Inferior parietal cortex (tissue), 1 donor: Measurements from ENCODE around the gene GATAD2A.

Experiments
- DNase-seq: peaks from one replicate; pipeline ENCODE4 v3.0.0-alpha.2; 2016; ENCODE audit errors: extremely low spot score

Gene GATAD2A

DNA sequence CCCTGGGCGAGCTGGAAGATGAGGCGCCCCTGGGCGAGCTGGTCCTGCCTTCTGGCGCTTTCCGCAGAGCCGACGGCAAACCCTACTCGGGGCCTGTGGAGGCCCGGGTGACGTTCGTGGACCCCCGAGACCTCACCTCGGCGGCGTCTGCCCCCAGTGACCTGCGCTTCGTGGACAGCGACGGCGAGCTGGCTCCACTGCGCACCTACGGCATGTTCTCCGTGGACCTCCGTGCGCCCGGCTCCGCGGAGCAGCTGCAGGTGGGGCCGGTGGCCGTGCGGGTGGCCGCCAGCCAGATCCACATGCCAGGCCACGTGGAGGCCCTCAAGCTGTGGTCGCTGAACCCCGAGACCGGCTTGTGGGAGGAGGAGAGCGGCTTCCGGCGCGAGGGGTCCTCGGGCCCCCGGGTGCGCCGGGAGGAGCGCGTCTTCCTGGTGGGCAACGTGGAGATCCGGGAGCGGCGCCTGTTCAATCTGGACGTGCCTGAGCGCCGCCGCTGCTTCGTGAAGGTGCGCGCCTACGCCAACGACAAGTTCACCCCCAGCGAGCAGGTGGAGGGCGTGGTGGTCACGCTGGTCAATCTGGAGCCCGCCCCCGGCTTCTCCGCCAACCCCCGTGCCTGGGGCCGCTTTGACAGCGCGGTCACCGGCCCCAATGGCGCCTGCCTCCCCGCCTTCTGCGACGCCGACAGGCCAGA, 138.9 kb downstream of the GATAD2A start:
- DNase-seq = no peak

DNA sequence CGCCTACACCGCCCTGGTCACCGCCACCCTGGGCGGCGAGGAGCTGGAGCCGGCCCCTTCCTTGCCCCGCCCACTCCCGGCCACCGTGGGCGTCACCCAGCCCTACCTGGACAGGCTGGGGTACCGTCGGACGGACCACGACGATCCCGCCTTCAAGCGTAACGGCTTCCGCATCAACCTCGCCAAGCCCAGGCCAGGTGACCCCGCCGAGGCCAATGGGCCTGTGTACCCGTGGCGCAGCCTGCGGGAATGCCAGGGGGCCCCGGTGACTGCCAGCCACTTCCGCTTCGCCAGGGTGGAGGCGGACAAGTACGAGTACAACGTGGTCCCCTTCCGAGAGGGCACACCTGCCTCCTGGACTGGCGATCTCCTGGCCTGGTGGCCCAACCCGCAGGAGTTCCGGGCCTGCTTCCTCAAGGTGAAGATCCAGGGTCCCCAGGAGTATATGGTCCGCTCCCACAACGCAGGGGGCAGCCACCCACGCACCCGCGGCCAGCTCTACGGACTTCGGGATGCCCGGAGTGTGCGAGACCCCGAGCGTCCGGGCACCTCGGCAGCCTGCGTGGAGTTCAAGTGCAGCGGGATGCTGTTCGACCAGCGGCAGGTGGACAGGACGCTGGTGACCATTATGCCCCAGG, 139.6 kb downstream of the GATAD2A start:
- no peak for DNase-seq

DNA sequence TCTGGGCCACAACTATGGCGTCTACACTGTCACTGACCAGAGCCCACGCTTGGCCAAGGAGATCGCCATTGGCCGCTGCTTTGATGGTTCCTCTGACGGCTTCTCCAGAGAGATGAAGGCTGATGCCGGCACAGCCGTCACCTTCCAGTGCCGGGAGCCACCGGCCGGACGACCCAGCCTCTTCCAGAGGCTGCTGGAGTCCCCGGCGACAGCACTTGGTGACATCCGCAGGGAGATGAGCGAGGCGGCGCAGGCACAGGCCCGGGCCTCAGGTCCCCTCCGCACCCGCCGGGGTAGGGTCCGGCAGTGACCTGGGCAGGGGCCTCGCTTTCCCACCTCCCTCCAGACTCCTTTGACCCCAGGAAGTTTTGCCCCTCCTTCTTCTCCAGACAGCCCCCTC, 140.2 kb downstream of the GATAD2A start:
- no peak for DNase-seq

DNA sequence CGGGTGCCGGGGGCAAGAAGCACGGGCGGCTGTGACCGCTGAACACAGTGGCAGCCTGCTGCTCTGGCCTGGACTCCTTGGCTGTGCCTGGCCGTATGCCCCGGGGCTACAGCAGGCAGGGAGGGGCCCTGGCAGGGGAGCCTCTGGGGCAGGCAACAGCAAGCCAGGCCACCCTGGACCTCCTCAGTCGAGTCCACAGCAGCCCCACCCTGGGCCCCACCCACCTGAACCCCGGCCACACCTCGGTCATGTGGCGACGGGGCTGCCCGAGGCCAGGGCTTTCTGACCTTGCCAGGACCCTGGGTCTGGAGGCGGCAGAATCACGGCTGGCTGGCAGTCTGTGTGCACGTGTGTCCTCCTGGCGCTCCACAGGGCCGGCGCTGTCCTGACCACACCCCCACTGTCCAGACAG, 141.3 kb downstream of the GATAD2A start:
- DNase-seq = no peak

DNA sequence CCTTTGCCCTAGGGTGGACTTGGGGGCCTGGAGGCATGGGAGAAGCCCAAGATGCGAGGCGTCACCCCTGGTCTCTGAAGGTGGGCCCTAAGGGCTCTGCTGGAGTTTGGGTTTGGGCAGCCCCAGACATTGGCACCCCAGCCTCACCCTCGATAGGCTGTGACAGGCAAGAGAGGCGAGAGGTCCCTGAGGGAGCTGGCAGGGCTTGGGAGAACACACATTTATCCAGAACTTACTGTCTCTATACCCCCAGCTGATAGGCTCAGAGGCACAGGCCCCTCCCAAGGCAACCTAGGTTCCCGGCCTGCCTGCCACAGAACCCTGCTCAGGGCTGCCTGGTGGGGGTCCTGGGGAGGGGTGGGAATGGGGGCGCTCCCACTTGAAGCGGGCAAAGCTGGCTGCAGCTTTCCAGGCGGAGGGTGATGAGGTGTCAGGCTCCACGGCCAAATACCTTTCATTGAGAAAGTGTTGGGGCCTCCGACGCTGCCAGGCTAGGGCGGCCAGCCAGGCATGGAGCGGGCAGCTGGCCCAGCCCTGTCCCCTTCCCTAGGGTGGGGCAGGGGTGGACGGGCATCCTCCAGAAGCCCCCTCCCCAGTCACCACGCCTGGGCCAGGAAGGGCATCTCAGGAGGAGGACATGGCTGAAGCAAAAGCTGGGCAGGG, 142.3 kb downstream of the GATAD2A start:
- DNase-seq = no peak

DNA sequence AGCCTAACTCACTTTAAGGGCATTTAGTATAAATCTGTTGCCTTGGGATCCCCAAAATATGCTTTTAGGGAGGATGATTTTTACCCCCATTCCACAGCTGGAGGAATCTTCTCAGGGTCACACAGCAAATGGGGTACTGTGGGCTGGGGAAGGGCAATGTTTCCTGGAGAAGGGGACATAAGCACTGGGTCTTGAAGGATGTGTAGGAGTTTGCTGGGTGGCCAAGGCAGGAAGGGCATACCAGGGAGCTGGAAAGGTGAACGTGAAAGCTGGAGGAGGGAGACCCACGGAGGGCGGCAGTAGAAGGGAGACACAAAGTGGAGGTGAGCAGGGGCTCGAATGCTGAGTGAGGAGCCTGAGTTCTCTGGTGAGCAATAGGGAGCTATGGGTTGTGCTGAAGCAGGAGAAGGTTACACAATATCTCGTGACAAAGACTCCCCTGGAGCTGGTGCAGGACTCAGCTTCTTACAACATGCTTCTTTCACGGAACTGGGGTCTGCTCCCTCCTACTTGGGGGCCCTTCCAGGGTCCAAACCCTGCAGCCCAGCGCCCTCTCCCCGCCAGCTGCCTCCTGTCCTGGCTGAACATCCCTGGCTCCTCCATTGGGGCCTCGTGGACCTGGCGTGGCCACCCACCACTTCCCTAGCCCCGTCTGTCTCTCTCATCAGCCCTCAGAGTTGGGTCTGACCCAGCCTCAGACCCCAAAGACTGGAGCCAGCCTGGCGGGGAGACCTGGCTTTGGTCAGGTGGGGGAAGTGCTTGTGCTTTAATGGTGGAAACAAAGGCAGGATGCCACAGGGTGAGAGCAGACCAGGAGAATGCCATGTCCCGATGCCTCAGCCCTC, 143.7 kb downstream of the GATAD2A start:
- DNase-seq = no peak

DNA sequence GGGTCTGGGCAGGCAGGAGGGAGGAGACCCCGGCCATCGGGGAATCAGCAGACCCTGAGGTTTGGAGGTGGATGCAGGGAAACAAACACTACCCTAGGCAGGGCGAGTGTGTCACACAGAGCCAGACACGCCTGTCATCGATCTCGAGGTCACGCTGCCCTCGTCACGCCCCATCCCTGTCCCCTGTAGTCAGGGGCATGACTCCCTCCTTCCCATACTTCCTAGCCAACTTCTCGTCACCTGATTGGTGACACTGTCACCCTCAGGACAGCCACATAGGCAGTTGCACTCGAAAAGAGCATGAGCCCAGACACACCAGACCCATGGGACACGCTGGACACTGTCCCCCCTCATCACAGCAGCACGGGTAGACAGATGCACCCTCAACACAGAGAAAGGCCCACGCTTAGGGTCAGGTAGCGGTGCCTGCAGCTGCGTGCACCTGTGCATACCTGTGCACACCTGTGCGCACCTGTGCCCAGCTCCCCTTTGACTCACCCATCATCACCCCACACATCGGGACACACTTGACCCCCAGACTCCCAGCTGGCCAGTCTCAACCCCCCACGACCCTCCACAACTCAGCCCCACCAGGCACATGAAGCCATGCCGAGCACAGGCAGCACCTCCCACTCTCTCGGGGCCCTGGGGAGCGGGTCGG, 144.5 kb downstream of the GATAD2A start:
- DNase-seq = no peak

DNA sequence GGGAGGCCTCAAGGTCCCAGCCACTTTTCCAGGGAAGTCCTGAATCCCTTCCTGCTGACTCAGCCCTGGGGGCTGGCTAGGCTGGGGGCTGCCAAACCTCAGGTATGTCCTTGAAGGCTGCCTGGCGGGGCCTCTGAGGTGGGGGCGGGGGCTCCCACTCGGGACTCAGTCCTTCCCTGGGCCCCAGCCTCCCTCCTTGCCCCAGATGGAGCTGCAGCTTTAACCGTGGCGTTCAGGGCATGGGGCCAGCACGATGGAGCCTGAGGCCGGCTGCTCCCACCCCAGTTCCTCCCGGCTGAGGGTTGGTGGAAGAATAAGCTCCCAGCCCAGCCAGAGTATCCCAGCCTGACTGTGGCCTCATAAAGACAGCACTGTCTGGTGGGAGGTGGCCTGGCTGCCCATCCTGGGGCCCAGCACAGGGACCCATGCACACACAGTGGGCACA, 145.0 kb downstream of the GATAD2A start:
- no peak for DNase-seq

DNA sequence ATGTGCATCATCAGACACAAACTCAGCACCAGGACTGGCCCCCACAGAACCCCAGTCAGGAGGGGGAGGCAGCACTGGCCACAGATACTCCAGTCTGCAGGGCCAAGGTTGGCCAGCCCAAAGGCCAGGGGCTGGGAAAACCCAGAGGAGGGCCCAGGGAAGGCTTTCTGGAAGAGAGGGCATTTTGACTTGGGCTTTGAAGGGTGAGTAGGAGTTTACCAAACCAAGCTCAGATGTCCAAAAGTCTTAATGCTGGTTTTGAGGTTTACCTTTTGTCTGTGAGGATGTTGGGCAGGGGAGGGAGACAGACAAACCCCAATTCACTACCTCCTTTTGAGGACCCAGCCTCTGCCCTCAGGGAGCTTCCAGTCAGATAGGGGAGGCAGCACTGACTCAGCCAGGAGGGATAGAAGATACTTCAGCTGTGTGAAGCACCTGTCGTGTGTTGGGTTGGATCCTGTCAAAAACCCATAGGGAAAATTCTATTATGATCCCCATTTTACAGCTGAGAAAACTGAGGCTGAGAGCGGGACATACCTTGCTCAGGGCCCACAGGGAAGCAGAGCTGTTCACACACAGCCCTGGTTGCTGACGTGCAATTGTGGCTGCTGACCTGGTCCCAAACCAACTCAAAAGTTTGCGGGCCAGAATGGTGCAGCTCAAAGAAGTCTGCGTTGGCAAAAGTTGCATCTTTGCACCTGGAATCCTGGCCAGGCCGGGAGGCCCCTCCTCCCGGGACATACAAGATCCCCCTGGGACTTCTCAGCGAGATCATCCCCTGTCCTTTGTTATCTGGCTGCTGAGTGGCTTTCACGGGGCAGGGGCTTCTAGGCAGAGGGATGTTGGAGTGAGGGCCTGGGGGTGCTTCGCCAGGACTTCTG, 145.7 kb downstream of the GATAD2A start:
- no peak for DNase-seq

DNA sequence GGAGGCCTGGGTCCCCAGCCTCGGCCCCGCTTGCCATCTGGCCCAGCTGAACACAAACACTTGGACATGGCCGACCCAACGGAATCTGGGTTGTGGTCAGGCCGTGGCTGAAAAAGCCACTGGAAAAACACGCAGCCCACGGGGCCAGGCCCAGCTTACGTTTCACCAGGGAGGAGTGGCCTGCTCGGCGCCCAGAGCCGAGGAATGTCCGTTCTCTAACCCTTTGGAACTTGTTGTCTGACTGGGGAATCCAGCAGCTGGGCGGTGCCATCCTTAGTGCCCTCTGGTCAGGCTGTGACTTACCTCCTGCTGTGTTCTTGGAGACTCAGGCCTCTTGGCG, 146.3 kb downstream of the GATAD2A start:
- DNase-seq = no peak

DNA sequence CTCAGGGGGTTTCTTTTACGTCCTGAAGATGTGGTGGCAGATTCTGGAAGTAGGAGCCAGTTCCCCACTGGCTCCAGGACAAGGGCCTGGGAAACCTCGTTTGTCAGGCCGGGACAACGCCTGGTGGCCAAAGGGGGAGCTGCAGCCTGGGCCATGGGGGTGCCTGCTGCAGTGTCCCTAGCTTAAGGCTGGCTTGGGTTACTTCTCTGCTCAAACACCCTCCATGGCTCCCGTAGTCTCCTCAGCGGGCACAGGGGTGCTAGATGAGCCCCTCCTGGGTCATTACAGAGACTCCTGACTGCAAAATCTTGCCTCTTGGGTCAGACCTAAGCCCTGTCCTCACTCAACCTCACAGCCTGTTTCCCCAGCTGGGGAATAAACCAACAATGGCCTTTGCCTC, 147.3 kb downstream of the GATAD2A start:
- no peak for DNase-seq

DNA sequence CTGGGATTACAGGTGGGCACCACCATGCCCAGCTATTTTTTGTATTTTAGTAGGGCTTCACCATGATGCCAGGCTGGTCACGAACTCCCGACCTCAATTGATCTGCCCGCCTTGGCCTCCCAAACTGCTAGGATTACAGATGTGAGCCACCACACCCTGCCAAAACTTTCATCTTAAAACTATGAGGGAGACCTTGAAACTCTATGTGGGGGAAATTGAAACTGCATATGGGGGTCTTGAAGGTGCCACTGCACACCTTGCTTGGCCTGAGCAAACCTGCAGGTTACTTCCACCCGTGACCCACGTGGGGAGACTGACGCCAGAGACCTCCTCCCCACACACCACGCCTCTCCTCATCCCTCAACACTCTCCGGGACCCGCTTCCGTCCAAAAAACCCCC, 148.2 kb downstream of the GATAD2A start:
- DNase-seq = no peak

DNA sequence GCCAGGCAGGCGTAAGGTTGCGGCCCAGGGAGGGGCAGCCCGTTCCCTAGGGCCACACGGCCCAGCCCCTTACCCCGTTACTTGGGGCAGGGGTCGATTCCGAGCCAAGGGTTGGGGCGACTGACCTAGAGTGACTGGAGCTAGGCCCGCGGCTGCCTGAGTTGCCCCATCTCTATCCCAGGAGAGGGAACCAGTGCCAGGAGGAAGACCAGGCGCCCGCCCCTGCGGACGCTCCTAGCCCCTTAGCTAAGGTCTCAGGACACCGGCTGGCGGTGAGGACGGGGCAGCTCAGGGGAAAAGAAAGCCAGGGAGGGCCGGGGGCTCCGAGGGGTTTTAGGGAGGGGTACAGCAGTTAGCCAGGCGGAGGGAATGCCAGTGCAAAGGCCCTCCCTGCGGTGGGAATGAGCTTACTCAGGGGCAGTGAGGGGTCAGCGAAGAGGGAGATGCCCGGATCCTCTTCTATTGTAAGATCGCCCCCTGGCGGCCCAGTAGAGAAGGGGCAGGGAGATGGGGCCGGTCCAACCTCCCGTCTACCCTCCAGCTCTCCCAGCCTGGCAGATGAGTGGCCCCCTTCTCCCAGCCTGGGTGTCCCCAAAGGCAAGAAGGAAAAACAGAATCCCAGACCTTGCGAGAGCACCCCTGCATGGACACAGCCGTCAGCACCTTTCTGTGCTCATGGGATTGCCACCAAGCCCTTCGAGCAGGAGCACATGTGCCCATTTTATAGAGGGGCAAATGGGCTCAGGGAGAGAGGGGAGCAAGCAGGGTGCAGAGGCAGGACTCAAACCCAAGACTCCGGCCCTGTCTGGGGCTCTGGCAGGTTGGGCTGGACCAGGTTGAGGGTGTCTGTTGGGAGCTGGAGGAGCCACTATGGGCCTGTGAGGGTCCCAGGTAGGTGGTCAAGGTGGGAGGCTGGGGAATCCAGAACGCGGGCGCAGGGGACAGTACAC, 148.9 kb downstream of the GATAD2A start:
- DNase-seq = no peak

DNA sequence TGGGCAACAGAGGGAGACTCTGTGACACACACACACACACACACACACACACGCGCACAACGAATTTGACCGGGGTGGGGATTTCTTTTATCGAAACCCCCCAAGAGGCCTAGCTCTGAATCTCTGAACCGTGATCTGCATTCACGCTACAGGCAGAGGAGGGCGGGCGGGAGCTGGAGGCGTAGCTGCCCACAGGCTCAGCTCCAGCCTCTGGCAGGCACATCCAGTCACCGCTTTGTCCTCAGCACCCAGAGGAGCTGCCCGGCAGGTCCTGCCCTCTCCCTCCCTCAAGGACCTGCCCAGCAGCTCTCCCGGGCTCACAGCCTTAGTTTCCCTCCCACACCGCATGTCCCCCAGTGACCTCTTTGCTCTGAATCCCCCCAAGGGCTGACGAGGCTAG, 152.6 kb downstream of the GATAD2A start:
- no peak for DNase-seq
